Neural cell (in vitro differentiated cells): ENCODE results near the gene ABCG2. TPM values are rescaled to one million over a fixed set of nuclear protein-coding genes. Genes with fewer than 3 reads are reported as not detected.

Source experiments
- H2AFZ ChIP-seq: fragments of 200-600, 300-800 bp; sonication (generic), shearing (Covaris generic); 2 replicates; pipeline ENCODE4 v1.6.0; 2014; ENCODE audit warnings: low read depth, mild to moderate bottlenecking, antibody characterized with exemption, low read length, moderate library complexity
- H3F3A ChIP-seq: fragments of 200-600 bp; shearing (Covaris generic); 2 replicates; pipeline ENCODE4 v1.6.1; 2016; ENCODE audit warnings: mild to moderate bottlenecking, moderate library complexity, mixed read lengths, antibody characterized with exemption, low read length; ENCODE audit not compliant: insufficient read depth, poor library complexity, severe bottlenecking
- H3K27ac ChIP-seq: fragments of 200-600, 300-800 bp; sonication (generic), shearing (Covaris generic); 2 replicates; pipeline ENCODE4 v1.5.1; 2014; ENCODE audit warnings: mild to moderate bottlenecking, low read length, moderate library complexity
- H3K27me3 ChIP-seq: fragments of 300-800, 200-600 bp; sonication (generic), shearing (Covaris generic); 2 replicates; pipeline ENCODE4 v1.6.0; 2014; ENCODE audit warnings: mild to moderate bottlenecking, low read depth, low read length, moderate library complexity; ENCODE audit not compliant: insufficient read depth
- H3K36me3 ChIP-seq: fragments of 300-800, 200-600 bp; sonication (generic), shearing (Covaris generic); 2 replicates; pipeline ENCODE4 v1.5.1; 2014; ENCODE audit warnings: mild to moderate bottlenecking, antibody characterized with exemption, low read length, moderate library complexity; ENCODE audit not compliant: insufficient read depth
- H3K4me2 ChIP-seq: fragments of 300-800, 200-600 bp; sonication (generic), shearing (Covaris generic); 2 replicates; pipeline ENCODE4 v1.6.0; 2014; ENCODE audit warnings: mild to moderate bottlenecking, low read length
- H3K4me3 ChIP-seq: fragments of 300-800, 200-600 bp; sonication (generic), shearing (Covaris generic); 2 replicates; pipeline ENCODE4 v1.5.1; 2014; ENCODE audit warnings: mild to moderate bottlenecking, low read length, moderate library complexity
- H3K79me2 ChIP-seq: fragments of 200-600 bp; shearing (Covaris generic); replicated peaks from 2 replicates; pipeline ENCODE4 v1.6.0; 2014; ENCODE audit warnings: mild to moderate bottlenecking, low read length, moderate library complexity; ENCODE audit not compliant: insufficient read depth
- H3K9ac ChIP-seq: fragments of 300-800, 200-600 bp; sonication (generic), shearing (Covaris generic); 2 replicates; pipeline ENCODE4 v1.6.1; 2016; ENCODE audit warnings: mild to moderate bottlenecking, low read length, mixed read lengths
- H3K9me2 ChIP-seq: fragments of 200-600 bp; shearing (Covaris generic); 2 replicates; pipeline ENCODE4 v1.6.1; 2016; ENCODE audit warnings: mild to moderate bottlenecking, low read length, mixed read lengths; ENCODE audit not compliant: insufficient read depth
- H3K9me3 ChIP-seq: fragments of 200-600, 300-800 bp; sonication (generic), shearing (Covaris generic); 2 replicates; pipeline ENCODE4 v1.6.1; 2016; ENCODE audit warnings: mild to moderate bottlenecking, mixed run types, low read length, moderate library complexity, mixed read lengths
- H4K20me1 ChIP-seq: fragments of 200-600 bp; shearing (Covaris generic); 2 replicates; pipeline ENCODE4 v1.6.1; 2016; ENCODE audit warnings: mild to moderate bottlenecking, mixed run types; ENCODE audit not compliant: insufficient read depth
- CTCF ChIP-seq: fragments of 450-650 bp; IDR thresholded peaks from 2 replicates; pipeline ENCODE4 v1.5.1; 2014; ENCODE audit warnings: antibody characterized with exemption, mild to moderate bottlenecking, moderate library complexity; ENCODE audit not compliant: poor library complexity, severe bottlenecking
- EP300 ChIP-seq: fragments of 450-650 bp; conservative IDR thresholded peaks from 2 replicates; pipeline ENCODE4 v1.6.1; 2014; ENCODE audit warnings: antibody characterized with exemption, mild to moderate bottlenecking, moderate library complexity; ENCODE audit not compliant: poor library complexity, severe bottlenecking
- EZH2 ChIP-seq: fragments of 200-600, 300-800 bp; shearing (Covaris generic), sonication (generic); IDR thresholded peaks from 2 replicates; pipeline ENCODE4 v1.6.1; 2014; ENCODE audit warnings: antibody characterized with exemption, low read length, borderline replicate concordance, mild to moderate bottlenecking; ENCODE audit not compliant: insufficient read depth, poor library complexity, severe bottlenecking
- MXI1 ChIP-seq: fragments of 450-650 bp; conservative IDR thresholded peaks from 2 replicates; pipeline ENCODE4 v1.6.1; 2014; ENCODE audit warnings: antibody characterized with exemption, mild to moderate bottlenecking; ENCODE audit not compliant: poor library complexity, severe bottlenecking
- POLR2AphosphoS5 ChIP-seq: IDR thresholded peaks from 2 replicates; pipeline ENCODE4 v1.6.1; 2012
- RAD21 ChIP-seq: fragments of 450-650 bp; conservative IDR thresholded peaks from 2 replicates; pipeline ENCODE4 v1.6.1; 2014; ENCODE audit warnings: antibody characterized with exemption, mild to moderate bottlenecking, moderate library complexity
- REST ChIP-seq: IDR thresholded peaks from 2 replicates; pipeline ENCODE4 v1.6.1; 2012; ENCODE audit warnings: borderline replicate concordance
- SMC3 ChIP-seq: fragments of 450-650 bp; conservative IDR thresholded peaks from 2 replicates; pipeline ENCODE4 v1.6.1; 2014; ENCODE audit warnings: antibody characterized with exemption, mild to moderate bottlenecking, moderate library complexity; ENCODE audit not compliant: poor library complexity
- TAF1 ChIP-seq: IDR thresholded peaks from 2 replicates; pipeline ENCODE4 v1.6.1; 2012; ENCODE audit warnings: low read depth
- polyA plus RNA-seq: library from polyadenylated mRNA; depleted of rRNA; stranded (reverse); fragments of >200 nt; gene quantifications from 2 replicates; pipeline ENCODE4 v1.2.3, GENCODE V29; 2014

Gene ABCG2
- polyA plus RNA-seq, 1 donor from 2014 or later: not detected

GRCh38 chr4:88171206-88171605, 12.8 kb upstream of the ABCG2 start:
- Histone ChIP-seq H4K20me1 (no peaks in the 10 kb centered on the region), H3K27me3 (no peaks in the 10 kb centered on the region)
- TF ChIP-seq POLR2AphosphoS5: no peak
- no peak for TF ChIP-seq CTCF
- no peak for TF ChIP-seq SMC3
- TF ChIP-seq TAF1: no peak
- TF ChIP-seq EP300: no peak
- TF ChIP-seq RAD21: no peak
- no peak for TF ChIP-seq REST
- no peak for TF ChIP-seq EZH2
- no peak for TF ChIP-seq MXI1

GRCh38 chr4:88169298-88169697, 10.9 kb upstream of the ABCG2 start:
- Histone ChIP-seq H3K27me3 (no peaks in the 10 kb centered on the region), H3K9me2 (no peaks in the 10 kb centered on the region), H3K27ac (no peak overlapping the region), H3K9me3 (no peaks in the 10 kb centered on the region), H3K79me2 (no peaks in the 10 kb centered on the region), H3K36me3 (no peaks in the 10 kb centered on the region), H3F3A (no peaks in the 10 kb centered on the region), H4K20me1 (no peaks in the 10 kb centered on the region), H3K4me3 (no peak overlapping the region), H3K4me2 (no peak overlapping the region), H2AFZ (no peak overlapping the region), H3K9ac (no peak overlapping the region)
- TF ChIP-seq POLR2AphosphoS5: no peak
- no peak for TF ChIP-seq CTCF
- TF ChIP-seq RAD21: no peak
- no peak for TF ChIP-seq EZH2
- no peak for TF ChIP-seq SMC3
- no peak for TF ChIP-seq TAF1
- TF ChIP-seq MXI1: no peak
- TF ChIP-seq EP300: no peak
- no peak for TF ChIP-seq REST

More at GRCh38 chr4:88171206-88171605, 12.8 kb upstream of the ABCG2 start:
- no peaks in the 10 kb centered on the region for H3K36me3 ChIP-seq
- no peaks in the 10 kb centered on the region for H3K79me2 ChIP-seq
- no peak overlapping the region for H3K4me2 ChIP-seq
- H2AFZ ChIP-seq: no peak overlapping the region
- H3K27ac ChIP-seq: no peak overlapping the region
- no peak overlapping the region for H3K9ac ChIP-seq
- no peaks in the 10 kb centered on the region for H3F3A ChIP-seq
- no peaks in the 10 kb centered on the region for H3K9me2 ChIP-seq
- no peaks in the 10 kb centered on the region for H3K9me3 ChIP-seq
- H3K4me3 ChIP-seq: no peak overlapping the region
